T-helper 2 cell treated with Interferon-gamma antibody and Interleukin-4, amounts not matched to agents 5 μg/mL and 100 μg/mL, for 36 hours (primary cell): Measurements from ENCODE around the gene C11orf71.

Experiments used
- DNase-seq: peaks from one replicate; pipeline ENCODE4 v3.0.0; 2021; ENCODE audit warnings: low spot score
- H3K27ac Mint-ChIP-seq: one replicate; pipeline ENCODE4 v1.8.0; 2021; ENCODE audit warnings: mild to moderate bottlenecking, mixed read lengths
- H3K27me3 Mint-ChIP-seq: one replicate; pipeline ENCODE4 v1.8.0; 2021; ENCODE audit warnings: low read depth, mixed read lengths
- H3K36me3 Mint-ChIP-seq: one replicate; pipeline ENCODE4 v1.8.0; 2021; ENCODE audit warnings: low read depth, mixed read lengths
- H3K4me1 Mint-ChIP-seq: one replicate; pipeline ENCODE4 v1.8.0; 2021; ENCODE audit warnings: low read depth, mixed read lengths
- H3K4me3 Mint-ChIP-seq: one replicate; pipeline ENCODE4 v1.8.0; 2022; ENCODE audit warnings: mild to moderate bottlenecking, moderate library complexity, mixed read lengths
- H3K9me3 Mint-ChIP-seq: one replicate; pipeline ENCODE4 v1.8.0; 2021; ENCODE audit warnings: mixed read lengths

The C11orf71 gene

DNA sequence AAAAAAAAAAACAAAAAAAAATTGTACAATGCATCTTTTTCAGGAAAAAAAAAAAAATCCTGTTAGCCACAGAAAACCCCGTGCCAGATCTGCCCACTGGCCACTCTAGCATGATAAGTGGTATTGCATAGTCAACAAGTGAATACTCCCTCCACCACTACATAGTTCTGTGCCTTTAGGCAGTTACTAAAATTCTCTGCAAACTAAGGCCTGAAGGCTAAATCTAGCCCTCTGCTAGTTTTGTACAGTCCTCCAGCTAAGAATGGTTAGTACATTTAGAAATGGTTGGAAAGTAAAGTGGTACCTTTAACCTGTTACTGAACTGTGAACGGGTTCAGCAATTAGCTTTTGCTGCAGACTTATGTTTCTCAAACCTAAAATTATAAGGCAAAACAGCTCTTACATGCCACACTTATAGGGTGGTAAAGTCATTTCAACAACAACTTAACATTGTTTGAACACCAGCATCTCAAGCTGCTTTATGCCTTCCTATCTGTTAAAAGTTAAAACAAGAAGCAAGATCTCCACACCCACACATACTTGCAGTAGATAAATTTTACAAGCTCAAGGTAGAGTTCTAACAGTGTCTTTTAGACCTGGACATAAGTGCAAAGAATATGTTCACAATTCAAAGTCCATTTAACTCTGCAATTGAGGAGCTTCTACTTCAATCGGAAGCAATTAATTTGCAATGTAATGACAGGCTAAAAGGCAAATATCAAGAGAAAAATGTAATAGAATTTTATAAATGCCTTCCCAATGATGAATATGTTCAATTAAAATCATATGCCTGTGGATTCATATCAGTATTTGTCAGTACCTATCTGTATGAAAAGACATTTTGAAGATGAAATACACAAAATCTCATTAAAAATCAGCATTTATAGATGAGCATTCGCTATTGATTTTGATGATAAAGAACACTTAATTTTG lies 7.3 kb downstream of the C11orf71 start:
- Mint-ChIP-seq H3K27ac (no peak overlapping the region), H3K36me3 (no peaks in the 10 kb centered on the region)

GRCh38 chr11:114386545-114386944 lies 13.8 kb downstream of the C11orf71 start:
- DNase-seq: no peak
- no peak overlapping the region for H3K27ac Mint-ChIP-seq
- no peaks in the 10 kb centered on the region for H3K4me1 Mint-ChIP-seq
- no peak overlapping the region for H3K4me3 Mint-ChIP-seq
- no peaks in the 10 kb centered on the region for H3K27me3 Mint-ChIP-seq
- peaks cover 16% of the 10 kb centered on the region for H3K9me3 Mint-ChIP-seq
- no peaks in the 10 kb centered on the region for H3K36me3 Mint-ChIP-seq

More for the DNA sequence above, 7.3 kb downstream of the C11orf71 start:
- peaks cover 5% of the 10 kb centered on the region for H3K27me3 Mint-ChIP-seq
- DNase-seq: no peak
- no peaks in the 10 kb centered on the region for H3K4me1 Mint-ChIP-seq
- no peaks in the 10 kb centered on the region for H3K9me3 Mint-ChIP-seq
- H3K4me3 Mint-ChIP-seq: no peak overlapping the region

GRCh38 chr11:114386131-114386530 lies 14.2 kb downstream of the C11orf71 start:
- Mint-ChIP-seq H3K9me3 (peaks cover 16% of the 10 kb centered on the region), H3K27me3 (no peaks in the 10 kb centered on the region), H3K4me3 (no peak overlapping the region), H3K36me3 (no peaks in the 10 kb centered on the region), H3K4me1 (no peaks in the 10 kb centered on the region), H3K27ac (no peak overlapping the region)
- no peak for DNase-seq

- no peaks in the 10 kb centered on the region for H3K36me3 Mint-ChIP-seq
- DNase-seq: peak; percentile 11
- H3K4me1 Mint-ChIP-seq: peaks cover 7% of the 10 kb centered on the region
- peaks cover 16% of the 10 kb centered on the region for H3K9me3 Mint-ChIP-seq
- H3K27ac Mint-ChIP-seq: no peak overlapping the region
- no peaks in the 10 kb centered on the region for H3K27me3 Mint-ChIP-seq
- H3K4me3 Mint-ChIP-seq: no peak overlapping the region
Observed at GRCh38 chr11:114384487-114384886, 15.8 kb downstream of the C11orf71 start.

GRCh38 chr11:114382509-114382908 lies 17.8 kb downstream of the C11orf71 start:
- Mint-ChIP-seq H3K36me3 (no peaks in the 10 kb centered on the region), H3K9me3 (peaks cover 16% of the 10 kb centered on the region), H3K4me3 (no peak overlapping the region), H3K27me3 (no peaks in the 10 kb centered on the region), H3K4me1 (peaks cover 7% of the 10 kb centered on the region), H3K27ac (no peak overlapping the region)
- no peak for DNase-seq

DNA sequence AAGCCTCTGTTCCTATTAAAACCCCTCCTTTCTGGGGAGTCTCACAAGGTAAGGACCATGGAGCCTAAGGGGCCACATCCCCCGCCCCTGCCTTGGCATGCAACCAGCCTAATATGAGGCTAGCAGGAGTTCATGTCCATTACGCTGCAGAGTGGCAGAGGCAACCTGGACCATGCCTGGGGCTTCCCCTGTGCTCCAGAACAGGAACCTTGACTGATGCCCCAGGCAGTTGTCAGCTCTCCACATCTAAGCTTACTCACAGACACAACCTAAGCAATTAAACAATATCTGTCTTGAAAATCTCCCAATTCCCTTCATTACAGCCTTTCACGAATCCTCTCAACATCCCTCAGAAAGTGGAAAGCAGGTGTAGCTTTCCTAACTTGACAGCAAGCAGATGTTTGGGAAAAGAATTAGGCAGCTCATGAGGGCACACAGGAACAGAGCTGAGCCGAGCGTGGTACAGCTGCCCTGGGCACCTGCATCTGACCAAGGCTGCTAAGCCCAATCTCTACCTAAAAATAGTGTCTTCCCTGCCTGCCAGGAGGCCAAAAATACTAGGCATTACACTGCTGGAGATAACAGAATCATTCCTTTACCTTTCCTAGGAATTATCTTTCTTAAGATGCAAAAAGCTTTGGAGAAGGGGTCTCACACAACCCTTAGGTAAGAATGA lies 20.8 kb downstream of the C11orf71 start:
- Mint-ChIP-seq H3K9me3 (peaks cover 12% of the 10 kb centered on the region), H3K36me3 (no peaks in the 10 kb centered on the region), H3K4me1 (peaks cover 7% of the 10 kb centered on the region), H3K4me3 (no peak overlapping the region), H3K27me3 (peaks cover 4% of the 10 kb centered on the region), H3K27ac (no peak overlapping the region)
- no peak for DNase-seq

GRCh38 chr11:114377612-114378267 lies 22.6 kb downstream of the C11orf71 start:
- H3K27me3 Mint-ChIP-seq: peaks cover 14% of the 10 kb centered on the region
- peaks cover 7% of the 10 kb centered on the region for H3K4me1 Mint-ChIP-seq

GRCh38 chr11:114375052-114375451 lies 25.3 kb downstream of the C11orf71 start:
- H3K27ac Mint-ChIP-seq: no peak overlapping the region
- no peaks in the 10 kb centered on the region for H3K9me3 Mint-ChIP-seq
- H3K4me1 Mint-ChIP-seq: no peaks in the 10 kb centered on the region
- no peaks in the 10 kb centered on the region for H3K36me3 Mint-ChIP-seq
- H3K27me3 Mint-ChIP-seq: peaks cover 16% of the 10 kb centered on the region
- no peak overlapping the region for H3K4me3 Mint-ChIP-seq
- no peak for DNase-seq

More at GRCh38 chr11:114377612-114378267, 22.6 kb downstream of the C11orf71 start:
- Mint-ChIP-seq H3K9me3 (peaks cover 4% of the 10 kb centered on the region), H3K4me3 (no peak overlapping the region), H3K27ac (no peak overlapping the region), H3K36me3 (no peaks in the 10 kb centered on the region)
- DNase-seq: no peak

GRCh38 chr11:114368918-114369680 lies 31.2 kb downstream of the C11orf71 start:
- H3K4me1 Mint-ChIP-seq: no peaks in the 10 kb centered on the region
- no peak overlapping the region for H3K27ac Mint-ChIP-seq
- peaks cover 11% of the 10 kb centered on the region for H3K27me3 Mint-ChIP-seq
- no peak overlapping the region for H3K4me3 Mint-ChIP-seq
- H3K9me3 Mint-ChIP-seq: no peaks in the 10 kb centered on the region
- H3K36me3 Mint-ChIP-seq: no peaks in the 10 kb centered on the region
- DNase-seq: no peak

GRCh38 chr11:114367244-114367957 lies 32.9 kb downstream of the C11orf71 start:
- no peak for DNase-seq
- H3K4me1 Mint-ChIP-seq: no peaks in the 10 kb centered on the region
- no peaks in the 10 kb centered on the region for H3K36me3 Mint-ChIP-seq
- H3K4me3 Mint-ChIP-seq: no peak overlapping the region
- peaks cover 9% of the 10 kb centered on the region for H3K27me3 Mint-ChIP-seq
- H3K9me3 Mint-ChIP-seq: no peaks in the 10 kb centered on the region
- H3K27ac Mint-ChIP-seq: no peak overlapping the region

DNA sequence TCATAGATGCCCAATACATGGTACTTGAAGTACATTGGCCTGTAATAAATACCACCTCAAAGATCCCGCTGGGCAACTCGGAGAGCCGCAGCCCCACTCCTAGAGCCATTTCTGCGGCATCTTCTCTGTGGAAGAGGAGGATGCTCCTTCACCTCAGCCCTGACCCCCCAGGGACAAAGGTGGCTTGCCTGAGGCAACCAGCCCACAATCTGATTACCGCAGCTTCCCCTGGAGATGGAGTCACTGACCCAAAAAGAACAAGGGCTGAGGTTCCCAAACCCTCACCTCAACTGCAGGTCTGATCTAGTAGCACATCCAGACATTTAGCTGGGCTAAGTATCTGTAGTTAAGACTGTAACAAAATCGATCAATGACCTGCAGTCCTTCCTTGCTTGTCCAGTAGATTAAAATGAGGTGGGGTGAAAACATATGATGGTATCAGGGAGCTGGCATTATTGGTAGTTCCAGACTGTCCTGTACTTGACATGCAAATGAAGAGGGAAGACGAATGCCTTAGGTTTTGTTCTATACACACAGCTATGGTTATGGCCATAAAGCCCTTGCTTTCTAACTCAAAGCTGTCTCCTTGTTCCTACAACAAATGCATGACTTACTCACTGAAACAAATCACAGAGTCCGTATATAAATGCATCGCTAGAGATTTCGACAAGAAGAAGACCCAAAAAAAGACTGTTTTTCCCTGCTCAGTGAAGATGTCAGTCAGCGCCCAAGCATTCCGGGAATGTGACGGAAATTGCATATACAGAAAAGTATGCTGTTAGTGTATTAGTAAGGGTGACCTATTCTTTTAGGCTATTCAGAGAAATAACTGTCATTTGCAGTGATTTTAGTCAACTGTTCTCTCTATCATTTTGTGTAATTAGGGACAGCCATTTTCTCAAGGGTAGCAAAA lies 33.7 kb downstream of the C11orf71 start:
- no peaks in the 10 kb centered on the region for H3K9me3 Mint-ChIP-seq
- no peak overlapping the region for H3K27ac Mint-ChIP-seq
- H3K27me3 Mint-ChIP-seq: peaks cover 9% of the 10 kb centered on the region
- no peak overlapping the region for H3K4me3 Mint-ChIP-seq
- DNase-seq: no peak
- no peaks in the 10 kb centered on the region for H3K4me1 Mint-ChIP-seq
- H3K36me3 Mint-ChIP-seq: no peaks in the 10 kb centered on the region

- H3K36me3 Mint-ChIP-seq: no peaks in the 10 kb centered on the region
- DNase-seq: no peak
- H3K4me3 Mint-ChIP-seq: no peak overlapping the region
- peaks cover 24% of the 10 kb centered on the region for H3K27me3 Mint-ChIP-seq
- H3K4me1 Mint-ChIP-seq: no peaks in the 10 kb centered on the region
- H3K27ac Mint-ChIP-seq: no peak overlapping the region
- H3K9me3 Mint-ChIP-seq: no peaks in the 10 kb centered on the region
Observed at GRCh38 chr11:114362958-114363357, 37.4 kb downstream of the C11orf71 start.
